K562 (cell line): Measurements from ENCODE around the gene SLC2A9.

Experiments used
- ZNF274 ChIP-seq: IDR thresholded peaks from 2 replicates; pipeline ENCODE4 v1.6.1; 2011; ENCODE audit warnings: low read depth, mild to moderate bottlenecking, low read length, moderate library complexity, borderline replicate concordance
- TF ChIP-seq, protein P1 (sequence below): conservative IDR thresholded peaks from 2 replicates; pipeline ENCODE4 v1.6.1; 2011; ENCODE audit warnings: low read depth, mild to moderate bottlenecking, low read length; ENCODE audit not compliant: control insufficient read depth

DNA sequence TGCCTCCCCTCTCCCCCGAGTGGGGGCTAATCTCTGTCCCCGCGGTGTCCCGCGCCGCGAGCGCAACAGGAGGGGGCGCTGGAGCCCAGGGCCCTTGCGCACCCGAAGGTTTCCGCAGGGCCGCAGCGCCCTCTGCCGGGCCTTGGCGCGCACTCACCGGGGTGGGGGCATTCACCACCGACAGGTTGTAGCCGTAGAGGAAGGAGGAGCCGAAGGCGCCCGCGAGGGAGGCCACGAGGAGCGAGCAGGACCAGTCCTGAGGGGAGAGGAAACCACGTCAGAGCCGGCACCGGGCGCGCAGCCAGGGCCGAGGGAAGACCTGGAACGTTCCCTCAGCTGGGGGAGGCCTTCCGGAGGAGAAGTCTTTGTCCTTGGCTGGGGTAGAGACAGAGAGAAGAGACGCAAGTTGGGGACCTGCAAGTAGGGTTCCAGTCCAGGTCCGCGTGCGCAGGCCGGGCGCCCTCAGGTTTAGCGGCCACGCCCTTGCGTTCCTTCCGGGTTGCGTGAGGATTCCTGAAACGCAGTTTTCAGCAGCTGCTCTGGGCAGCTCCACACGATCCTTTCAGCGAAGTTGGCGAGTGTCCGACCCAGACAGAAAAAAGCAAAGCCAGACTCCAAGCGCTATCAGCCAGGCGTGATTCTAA is 2.4 kb downstream of the SLC2A9 start:
- no peak for TF ChIP-seq ZNF274
- TF ChIP-seq, protein P1, sequence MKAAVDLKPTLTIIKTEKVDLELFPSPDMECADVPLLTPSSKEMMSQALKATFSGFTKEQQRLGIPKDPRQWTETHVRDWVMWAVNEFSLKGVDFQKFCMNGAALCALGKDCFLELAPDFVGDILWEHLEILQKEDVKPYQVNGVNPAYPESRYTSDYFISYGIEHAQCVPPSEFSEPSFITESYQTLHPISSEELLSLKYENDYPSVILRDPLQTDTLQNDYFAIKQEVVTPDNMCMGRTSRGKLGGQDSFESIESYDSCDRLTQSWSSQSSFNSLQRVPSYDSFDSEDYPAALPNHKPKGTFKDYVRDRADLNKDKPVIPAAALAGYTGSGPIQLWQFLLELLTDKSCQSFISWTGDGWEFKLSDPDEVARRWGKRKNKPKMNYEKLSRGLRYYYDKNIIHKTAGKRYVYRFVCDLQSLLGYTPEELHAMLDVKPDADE = no peak
